Trophoblast cell (in vitro differentiated cells and primary cell): ENCODE measurements around the gene ABCC3.

Experiments used
- DNase-seq, 2 donors: peaks; one replicate each; pipeline ENCODE4 v3.0.0-alpha.2; 2016
- H2AFZ ChIP-seq: 2 replicates; pipeline ENCODE4 v1.6.1; 2013; ENCODE audit warnings: low read length, moderate library complexity, mild to moderate bottlenecking; ENCODE audit not compliant: insufficient read depth, poor library complexity
- H2AK5ac ChIP-seq: 2 replicates; pipeline ENCODE4 v1.6.1; 2013; ENCODE audit warnings: mild to moderate bottlenecking, low read length
- H2BK120ac ChIP-seq: 2 replicates; pipeline ENCODE4 v1.6.1; 2013; ENCODE audit warnings: low read length, mild to moderate bottlenecking, moderate library complexity; ENCODE audit not compliant: insufficient read depth, poor library complexity
- H2BK12ac ChIP-seq: 2 replicates; pipeline ENCODE4 v1.6.1; 2013; ENCODE audit warnings: mild to moderate bottlenecking, low read length, moderate library complexity
- H2BK5ac ChIP-seq: 2 replicates; pipeline ENCODE4 v1.6.1; 2013; ENCODE audit warnings: low read length, low read depth, moderate library complexity, mild to moderate bottlenecking; ENCODE audit not compliant: poor library complexity
- H3K14ac ChIP-seq: 2 replicates; pipeline ENCODE4 v1.6.1; 2013; ENCODE audit warnings: mild to moderate bottlenecking, low read length
- H3K18ac ChIP-seq: 2 replicates; pipeline ENCODE4 v1.6.1; 2013; ENCODE audit warnings: mild to moderate bottlenecking, low read length
- H3K23ac ChIP-seq: 2 replicates; pipeline ENCODE4 v1.6.1; 2013; ENCODE audit warnings: low read length
- H3K27ac ChIP-seq: 2 replicates; pipeline ENCODE4 v1.5.1; 2013; ENCODE audit warnings: low read depth, mild to moderate bottlenecking, inconsistent platforms, low read length, moderate library complexity
- H3K27me3 ChIP-seq: 2 replicates; pipeline ENCODE4 v1.6.1; 2013; ENCODE audit warnings: inconsistent platforms, mild to moderate bottlenecking, low read length, moderate library complexity; ENCODE audit not compliant: insufficient read depth
- H3K36me3 ChIP-seq, 2 experiments: 1 replicate in 1 of 2; 2 replicates in 1 of 2; pipeline ENCODE4 v1.6.1; 2013; ENCODE audit warnings: low read length in 2 of 2, mild to moderate bottlenecking in 2 of 2, moderate library complexity in 1 of 2; ENCODE audit not compliant: insufficient read depth in 2 of 2, control insufficient read depth in 1 of 2
- H3K4ac ChIP-seq: 2 replicates; pipeline ENCODE4 v1.6.1; 2013; ENCODE audit warnings: low read depth, mild to moderate bottlenecking, low read length, moderate library complexity
- H3K4me1 ChIP-seq, 2 experiments: 1 replicate in 1 of 2; 2 replicates in 1 of 2; pipeline ENCODE4 v1.6.1; 2013; ENCODE audit warnings: low read length in 2 of 2, mild to moderate bottlenecking in 2 of 2, moderate library complexity in 1 of 2; ENCODE audit not compliant: insufficient read depth in 2 of 2, control insufficient read depth in 1 of 2
- H3K4me2 ChIP-seq: 2 replicates; pipeline ENCODE4 v1.6.1; 2013; ENCODE audit warnings: inconsistent platforms, mild to moderate bottlenecking, low read length, moderate library complexity
- H3K4me3 ChIP-seq: 2 replicates; pipeline ENCODE4 v1.5.1; 2013; ENCODE audit warnings: mild to moderate bottlenecking, low read depth, low read length, inconsistent platforms
- H3K79me1 ChIP-seq: one replicate; pipeline ENCODE4 v1.6.1; 2013; ENCODE audit warnings: low read length
- H3K79me2 ChIP-seq: 2 replicates; pipeline ENCODE4 v1.6.1; 2013; ENCODE audit warnings: low read length, mild to moderate bottlenecking; ENCODE audit not compliant: control insufficient read depth, insufficient read depth, poor library complexity
- H3K9ac ChIP-seq: 2 replicates; pipeline ENCODE4 v1.6.1; 2013; ENCODE audit warnings: mild to moderate bottlenecking, low read length
- H3K9me3 ChIP-seq: 2 replicates; pipeline ENCODE4 v1.6.1; 2013; ENCODE audit warnings: low read depth, mild to moderate bottlenecking, control low read depth, inconsistent platforms, low read length; ENCODE audit not compliant: insufficient read depth
- H4K12ac ChIP-seq: 2 replicates; pipeline ENCODE4 v1.6.1; 2013; ENCODE audit warnings: low read depth, mild to moderate bottlenecking, low read length, moderate library complexity
- H4K8ac ChIP-seq: 2 replicates; pipeline ENCODE4 v1.6.1; 2013; ENCODE audit warnings: low read depth, mild to moderate bottlenecking, low read length, moderate library complexity
- H4K91ac ChIP-seq: one replicate; pipeline ENCODE4 v1.6.1; 2013; ENCODE audit warnings: low read depth, mild to moderate bottlenecking, low read length, moderate library complexity
- WGBS: extraction: QIAGEN DNeasy Blood & Tissue Kit; methylation state at CpG from one replicate; pipeline ENCODE4 v1.1.7; 2013; ENCODE audit warnings: missing lambda C conversion rate; ENCODE audit not compliant: insufficient read length, insufficient coverage; ENCODE audit errors: extremely low coverage; 5-methylcytosine and 5-hydroxymethylcytosine counted together

Gene ABCC3

DNA sequence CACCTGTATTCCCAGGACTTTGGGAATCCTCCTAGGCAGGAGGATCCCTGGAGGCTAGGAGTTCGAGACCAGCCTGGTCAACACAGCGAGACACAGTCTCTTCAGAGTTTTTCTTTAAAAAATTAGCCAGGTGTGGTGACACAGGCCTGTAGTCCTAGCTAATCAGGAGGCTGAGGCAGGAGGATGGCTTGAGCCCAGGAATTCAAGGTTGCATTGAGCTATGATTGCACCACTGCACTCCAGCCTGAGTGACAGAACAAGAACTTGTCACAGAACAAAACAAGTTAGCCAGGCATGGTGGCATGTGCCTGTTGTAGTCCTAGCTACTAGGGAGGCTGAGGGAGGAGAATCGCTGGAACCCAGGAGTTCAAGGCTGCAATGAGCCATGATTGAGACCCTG, 48.3 kb downstream of the ABCC3 start:
- Histone ChIP-seq H2BK5ac (no peak overlapping the region), H2BK12ac (no peak overlapping the region), H3K4ac (no peak overlapping the region), H3K9me3 (no peaks in the 10 kb centered on the region), H4K8ac (no peak overlapping the region), H3K79me1 (peaks cover 2% of the 10 kb centered on the region), H3K14ac (no peak overlapping the region), H3K36me3 (no peaks in the 10 kb centered on the region), H2AFZ (no peak overlapping the region), H3K27me3 (no peaks in the 10 kb centered on the region), H3K18ac (no peak overlapping the region), H3K23ac (no peak overlapping the region), H3K9ac (no peak overlapping the region), H4K91ac (no peak overlapping the region), H3K4me1 (peaks cover 11 to 20% of the 10 kb centered on the region in 2 experiments), H3K4me3 (no peak overlapping the region), H2AK5ac (no peak overlapping the region), H3K4me2 (no peak overlapping the region), H2BK120ac (no peak overlapping the region), H3K27ac (no peak overlapping the region), H3K79me2 (no peaks in the 10 kb centered on the region), H4K12ac (no peak overlapping the region)
- no peak for DNase-seq
- no CpG with 5 or more reads among the region's 3 CpGs for WGBS

DNA sequence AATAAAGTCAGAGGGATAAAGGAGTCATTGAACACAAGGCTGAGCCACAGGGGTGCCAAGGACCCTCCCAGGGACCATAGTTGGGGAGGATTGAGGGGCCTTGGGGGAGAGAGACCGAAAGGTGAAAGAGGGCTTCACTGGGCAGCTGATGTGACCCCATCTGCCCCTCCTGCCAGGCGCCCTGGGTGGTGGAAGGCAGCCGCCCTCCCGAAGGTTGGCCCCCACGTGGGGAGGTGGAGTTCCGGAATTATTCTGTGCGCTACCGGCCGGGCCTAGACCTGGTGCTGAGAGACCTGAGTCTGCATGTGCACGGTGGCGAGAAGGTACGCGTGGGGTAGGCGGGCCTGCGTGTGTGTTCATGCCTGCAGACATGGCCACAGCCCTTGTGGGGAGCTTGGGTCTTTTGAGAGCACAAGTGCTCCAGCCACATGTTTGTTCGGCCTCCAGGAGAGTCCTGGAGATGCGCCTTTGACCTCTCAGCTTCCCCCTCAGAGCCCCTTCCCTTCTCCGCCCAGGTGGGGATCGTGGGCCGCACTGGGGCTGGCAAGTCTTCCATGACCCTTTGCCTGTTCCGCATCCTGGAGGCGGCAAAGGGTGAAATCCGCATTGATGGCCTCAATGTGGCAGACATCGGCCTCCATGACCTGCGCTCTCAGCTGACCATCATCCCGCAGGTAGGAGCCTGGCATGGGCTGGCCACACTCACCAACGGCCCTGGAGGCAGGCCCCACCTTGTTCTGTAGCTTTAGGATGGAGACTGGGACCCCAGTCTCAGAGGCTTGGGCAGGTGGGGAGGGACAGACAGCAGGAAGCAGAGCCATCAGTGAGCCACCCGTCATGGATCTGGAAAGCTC, 49.0 kb downstream of the ABCC3 start:
- no peaks in the 10 kb centered on the region for H3K79me2 ChIP-seq
- H3K18ac ChIP-seq: no peak overlapping the region
- no peak overlapping the region for H3K27ac ChIP-seq
- no peak overlapping the region for H3K4me2 ChIP-seq
- no peak for DNase-seq
- H4K8ac ChIP-seq: no peak overlapping the region
- H3K4me1 ChIP-seq: peaks cover 11 to 20% of the 10 kb centered on the region in 2 experiments
- H2AK5ac ChIP-seq: no peak overlapping the region
- H3K27me3 ChIP-seq: no peaks in the 10 kb centered on the region
- WGBS: no CpG with 5 or more reads among the region's 28 CpGs
- no peak overlapping the region for H2BK12ac ChIP-seq
- no peak overlapping the region for H3K9ac ChIP-seq
- H4K12ac ChIP-seq: no peak overlapping the region
- H3K14ac ChIP-seq: no peak overlapping the region
- no peak overlapping the region for H4K91ac ChIP-seq
- H3K23ac ChIP-seq: no peak overlapping the region
- H3K4ac ChIP-seq: no peak overlapping the region
- H2BK5ac ChIP-seq: no peak overlapping the region
- no peaks in the 10 kb centered on the region for H3K9me3 ChIP-seq
- H3K4me3 ChIP-seq: no peak overlapping the region
- H2BK120ac ChIP-seq: no peak overlapping the region
- no peak overlapping the region for H2AFZ ChIP-seq
- H3K36me3 ChIP-seq: no peaks in the 10 kb centered on the region
- H3K79me1 ChIP-seq: peaks cover 2% of the 10 kb centered on the region

DNA sequence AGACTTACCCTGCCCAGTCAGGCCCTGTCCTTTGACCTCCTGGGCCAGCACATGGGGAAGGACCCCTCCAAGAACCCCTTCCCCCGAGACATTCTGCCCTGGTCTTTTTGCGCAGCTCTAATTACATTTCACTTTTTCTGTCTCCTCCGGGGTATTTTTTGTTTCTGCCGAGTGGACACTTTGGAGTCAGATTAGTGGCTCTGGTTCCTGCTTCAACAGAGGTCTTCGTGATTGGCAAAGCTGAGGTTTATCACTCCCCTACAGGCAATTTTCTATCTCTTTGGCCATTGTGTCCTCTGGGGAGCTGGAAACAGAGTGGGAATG, 49.6 kb downstream of the ABCC3 start:
- no peak overlapping the region for H3K14ac ChIP-seq
- no peak overlapping the region for H2AK5ac ChIP-seq
- no peak overlapping the region for H3K23ac ChIP-seq
- peaks cover 11 to 23% of the 10 kb centered on the region in 2 experiments for H3K4me1 ChIP-seq
- H3K4ac ChIP-seq: no peak overlapping the region
- H3K18ac ChIP-seq: no peak overlapping the region
- H3K4me3 ChIP-seq: no peak overlapping the region
- no peak for DNase-seq
- no peak overlapping the region for H3K27ac ChIP-seq
- peaks cover 2% of the 10 kb centered on the region for H3K79me1 ChIP-seq
- H3K9ac ChIP-seq: no peak overlapping the region
- no peak overlapping the region for H4K8ac ChIP-seq
- no peaks in the 10 kb centered on the region for H3K79me2 ChIP-seq
- H4K91ac ChIP-seq: no peak overlapping the region
- H3K9me3 ChIP-seq: no peaks in the 10 kb centered on the region
- H3K4me2 ChIP-seq: no peak overlapping the region
- H2BK120ac ChIP-seq: no peak overlapping the region
- H4K12ac ChIP-seq: no peak overlapping the region
- H3K36me3 ChIP-seq: no peaks in the 10 kb centered on the region
- no peak overlapping the region for H2AFZ ChIP-seq
- no peak overlapping the region for H2BK12ac ChIP-seq
- no peak overlapping the region for H2BK5ac ChIP-seq
- no CpG with 5 or more reads among the region's 5 CpGs for WGBS
- H3K27me3 ChIP-seq: no peaks in the 10 kb centered on the region

DNA sequence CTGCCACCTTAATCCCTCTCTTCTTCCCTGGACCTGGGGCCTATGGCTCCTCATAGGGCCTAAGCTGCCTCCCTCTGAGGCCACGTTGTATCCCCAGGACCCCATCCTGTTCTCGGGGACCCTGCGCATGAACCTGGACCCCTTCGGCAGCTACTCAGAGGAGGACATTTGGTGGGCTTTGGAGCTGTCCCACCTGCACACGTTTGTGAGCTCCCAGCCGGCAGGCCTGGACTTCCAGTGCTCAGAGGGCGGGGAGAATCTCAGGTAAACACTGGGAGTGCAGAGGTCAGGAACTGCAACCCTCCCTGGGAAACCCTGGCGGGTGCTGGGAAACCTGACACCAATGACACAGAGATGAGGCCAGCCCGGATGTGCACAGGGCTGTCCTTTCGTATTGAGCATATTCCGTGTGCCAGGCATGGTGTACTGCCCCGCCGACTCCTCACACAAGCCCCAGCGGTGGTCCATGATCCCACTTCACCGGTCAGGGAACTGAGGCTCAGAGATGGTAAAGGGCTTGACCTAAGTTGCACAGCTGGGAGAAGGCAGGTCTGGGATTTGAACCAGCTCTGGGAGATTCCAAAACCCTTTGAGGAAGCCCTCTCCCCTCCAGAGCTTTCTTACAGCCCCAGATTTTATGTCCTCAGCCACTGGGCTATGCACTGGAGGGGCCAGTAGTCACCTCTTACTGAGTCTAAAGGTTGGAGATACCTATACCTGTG, 50.1 kb downstream of the ABCC3 start:
- H2BK12ac ChIP-seq: no peak overlapping the region
- H4K8ac ChIP-seq: no peak overlapping the region
- H3K79me1 ChIP-seq: peaks cover 2% of the 10 kb centered on the region
- H3K4ac ChIP-seq: no peak overlapping the region
- H3K4me3 ChIP-seq: no peak overlapping the region
- peaks cover 16 to 27% of the 10 kb centered on the region in 2 experiments for H3K4me1 ChIP-seq
- no peak overlapping the region for H3K4me2 ChIP-seq
- no peaks in the 10 kb centered on the region for H3K79me2 ChIP-seq
- no peak overlapping the region for H4K91ac ChIP-seq
- no peaks in the 10 kb centered on the region for H3K27me3 ChIP-seq
- no peak overlapping the region for H3K27ac ChIP-seq
- H2BK5ac ChIP-seq: no peak overlapping the region
- no peak overlapping the region for H2AFZ ChIP-seq
- no peak overlapping the region for H4K12ac ChIP-seq
- no peak overlapping the region for H2AK5ac ChIP-seq
- no peak overlapping the region for H3K23ac ChIP-seq
- WGBS: no CpG with 5 or more reads among the region's 15 CpGs
- H3K9me3 ChIP-seq: no peaks in the 10 kb centered on the region
- H3K14ac ChIP-seq: no peak overlapping the region
- no peak overlapping the region for H2BK120ac ChIP-seq
- H3K18ac ChIP-seq: no peak overlapping the region
- H3K9ac ChIP-seq: no peak overlapping the region
- H3K36me3 ChIP-seq: no peaks in the 10 kb centered on the region
- peak in 1 of 2 donors; percentile 17 for DNase-seq
